Mesenchymal stem cell (in vitro differentiated cells and primary cell): ENCODE measurements around the gene CACUL1.

ENCODE experiments used
- DNase-seq: peaks from one replicate; pipeline ENCODE4 v3.0.0-alpha.2; 2013
- H2AFZ ChIP-seq: one replicate; pipeline ENCODE4 v1.6.1; 2013; ENCODE audit warnings: low read depth, mild to moderate bottlenecking, control low read depth, inconsistent platforms, low read length, moderate library complexity
- H2AK5ac ChIP-seq: 2 replicates; pipeline ENCODE4 v1.6.1; 2013; ENCODE audit warnings: low read length, moderate library complexity, mild to moderate bottlenecking, inconsistent platforms; ENCODE audit not compliant: severe bottlenecking
- H2BK120ac ChIP-seq: one replicate; pipeline ENCODE4 v1.6.1; 2013; ENCODE audit warnings: low read depth, mild to moderate bottlenecking, inconsistent platforms, low read length, moderate library complexity
- H2BK12ac ChIP-seq, 2 experiments: one replicate each; pipeline ENCODE4 v1.6.1; 2013; ENCODE audit warnings: inconsistent platforms in 2 of 2, low read length in 2 of 2, mild to moderate bottlenecking in 2 of 2, moderate library complexity in 2 of 2, control low read depth in 1 of 2
- H2BK15ac ChIP-seq: one replicate; pipeline ENCODE4 v1.6.1; 2013; ENCODE audit warnings: mild to moderate bottlenecking, low read depth, inconsistent platforms; ENCODE audit not compliant: poor library complexity, severe bottlenecking
- H2BK5ac ChIP-seq: 2 replicates; pipeline ENCODE4 v1.6.1; 2013; ENCODE audit warnings: low read depth, mild to moderate bottlenecking, low read length, control low read depth, inconsistent platforms; ENCODE audit not compliant: poor library complexity, severe bottlenecking
- H3K14ac ChIP-seq, 2 experiments: one replicate each; pipeline ENCODE4 v1.6.1; 2013; ENCODE audit warnings: inconsistent platforms in 2 of 2, low read length in 2 of 2, control low read depth in 1 of 2, mild to moderate bottlenecking in 1 of 2, moderate library complexity in 1 of 2
- H3K18ac ChIP-seq, 2 experiments: one replicate each; pipeline ENCODE4 v1.6.1; 2013; ENCODE audit warnings: inconsistent platforms in 2 of 2, low read length in 2 of 2, control low read depth in 1 of 2, low read depth in 1 of 2, mild to moderate bottlenecking in 1 of 2
- H3K23ac ChIP-seq, 2 experiments: one replicate each; pipeline ENCODE4 v1.6.1; 2013; ENCODE audit warnings: inconsistent platforms in 2 of 2, low read length in 2 of 2, mild to moderate bottlenecking in 2 of 2, moderate library complexity in 2 of 2, control low read depth in 1 of 2
- H3K27ac ChIP-seq: 2 replicates; pipeline ENCODE4 v1.5.1; 2013; ENCODE audit warnings: mild to moderate bottlenecking, moderate library complexity, low read length, control low read depth, inconsistent platforms; ENCODE audit not compliant: poor library complexity, severe bottlenecking
- H3K27me3 ChIP-seq, 2 experiments: 2 replicates each; pipeline versions ENCODE4 v1.6.1 to v1.7.0; 2013; ENCODE audit warnings: low read length in 2 of 2, mild to moderate bottlenecking in 2 of 2, moderate library complexity in 2 of 2, control low read depth in 1 of 2, inconsistent platforms in 1 of 2; ENCODE audit not compliant: control insufficient read depth in 1 of 2, insufficient read depth in 1 of 2
- H3K36me3 ChIP-seq, 2 experiments: 2 replicates each; pipeline versions ENCODE4 v1.6.1 to v1.7.0; 2013; ENCODE audit warnings: low read length in 2 of 2, control low read depth in 1 of 2, inconsistent platforms in 1 of 2, low read depth in 1 of 2, mild to moderate bottlenecking in 1 of 2; ENCODE audit not compliant: insufficient read depth in 2 of 2, control insufficient read depth in 1 of 2
- H3K4ac ChIP-seq, 2 experiments: one replicate each; pipeline ENCODE4 v1.6.1; 2013; ENCODE audit warnings: inconsistent platforms in 2 of 2, low read length in 2 of 2, mild to moderate bottlenecking in 2 of 2, moderate library complexity in 2 of 2, control low read depth in 1 of 2, low read depth in 1 of 2
- H3K4me1 ChIP-seq: 2 replicates; pipeline ENCODE4 v1.6.1; 2013; ENCODE audit warnings: low read depth, low read length, control low read depth; ENCODE audit not compliant: control insufficient read depth, insufficient read depth
- H3K4me2 ChIP-seq: 2 replicates; pipeline ENCODE4 v1.6.1; 2013; ENCODE audit warnings: low read length, mild to moderate bottlenecking, inconsistent platforms; ENCODE audit not compliant: poor library complexity, severe bottlenecking
- H3K4me3 ChIP-seq, 2 experiments: 2 replicates each; pipeline versions ENCODE4 v1.5.1 to v1.7.0; 2013; ENCODE audit warnings: low read length in 2 of 2, mild to moderate bottlenecking in 2 of 2, control low read depth in 1 of 2, low read depth in 1 of 2; ENCODE audit not compliant: insufficient read depth in 1 of 2
- H3K79me1 ChIP-seq: replicated peaks from 2 replicates; pipeline ENCODE4 v1.6.1; 2013; ENCODE audit warnings: mild to moderate bottlenecking, control low read depth, low read length, inconsistent platforms; ENCODE audit not compliant: poor library complexity, severe bottlenecking
- H3K9ac ChIP-seq: 2 replicates; pipeline ENCODE4 v1.7.0; 2013; ENCODE audit warnings: mild to moderate bottlenecking, low read length, moderate library complexity
- H3K9me3 ChIP-seq: 2 replicates; pipeline ENCODE4 v1.7.0; 2013; ENCODE audit warnings: mild to moderate bottlenecking, low read length; ENCODE audit not compliant: control insufficient read depth
- H4K8ac ChIP-seq: one replicate; pipeline ENCODE4 v1.6.1; 2013; ENCODE audit warnings: inconsistent platforms, mild to moderate bottlenecking, low read length, moderate library complexity
- H4K91ac ChIP-seq: one replicate; pipeline ENCODE4 v1.6.1; 2013; ENCODE audit warnings: mild to moderate bottlenecking, low read length, inconsistent platforms
- WGBS: methylation state at CpG from one replicate; pipeline ENCODE4 v1.1.7; 2013; ENCODE audit warnings: mixed read lengths; 5-methylcytosine and 5-hydroxymethylcytosine counted together

CACUL1 gene

GRCh38 chr10:118776033-118776432 is 21.3 kb upstream of the CACUL1 start:
- peaks cover 10 to 15% of the 10 kb centered on the region in 2 experiments for H3K27me3 ChIP-seq
- no peak overlapping the region for H2AK5ac ChIP-seq
- no peak overlapping the region for H3K4ac ChIP-seq
- H3K79me1 ChIP-seq, result no peaks in the 10 kb centered on the region
- H2BK12ac ChIP-seq, result no peak overlapping the region
- no peaks in the 10 kb centered on the region for H3K4me1 ChIP-seq
- H2BK15ac ChIP-seq, result no peak overlapping the region
- DNase-seq, result no peak
- H2AFZ ChIP-seq, result no peak overlapping the region
- no peak overlapping the region for H3K4me2 ChIP-seq
- WGBS, result 84% methylated on average over 3 of the region's 3 CpGs
- no peaks in the 10 kb centered on the region for H3K36me3 ChIP-seq
- peaks cover 5% of the 10 kb centered on the region for H3K9me3 ChIP-seq
- no peak overlapping the region for H2BK120ac ChIP-seq
- no peak overlapping the region for H3K18ac ChIP-seq
- H2BK5ac ChIP-seq, result no peak overlapping the region
- H3K23ac ChIP-seq, result no peak overlapping the region
- no peak overlapping the region for H3K27ac ChIP-seq
- H3K4me3 ChIP-seq, result no peak overlapping the region
- no peak overlapping the region for H3K14ac ChIP-seq
- no peak overlapping the region for H3K9ac ChIP-seq
- no peak overlapping the region for H4K91ac ChIP-seq
- no peak overlapping the region for H4K8ac ChIP-seq

- no peak overlapping the region for H2AFZ ChIP-seq
- no peak for DNase-seq
- no peak overlapping the region for H3K9ac ChIP-seq
- no peak overlapping the region for H2BK120ac ChIP-seq
- no peak overlapping the region for H2BK15ac ChIP-seq
- no peak overlapping the region for H3K4me2 ChIP-seq
- no peak overlapping the region for H2BK12ac ChIP-seq
- no peak overlapping the region for H2BK5ac ChIP-seq
- H3K4ac ChIP-seq, result no peak overlapping the region
- peaks cover 10 to 15% of the 10 kb centered on the region in 2 experiments for H3K27me3 ChIP-seq
- H4K91ac ChIP-seq, result no peak overlapping the region
- H4K8ac ChIP-seq, result no peak overlapping the region
- H3K4me1 ChIP-seq, result no peaks in the 10 kb centered on the region
- no peak overlapping the region for H3K18ac ChIP-seq
- no peak overlapping the region for H3K14ac ChIP-seq
- 91% methylated on average over 3 of the region's 7 CpGs for WGBS
- no peak overlapping the region for H3K27ac ChIP-seq
- H3K9me3 ChIP-seq, result peaks cover 5% of the 10 kb centered on the region
- no peaks in the 10 kb centered on the region for H3K36me3 ChIP-seq
- H3K4me3 ChIP-seq, result no peak overlapping the region
- H3K23ac ChIP-seq, result no peak overlapping the region
- H2AK5ac ChIP-seq, result no peak overlapping the region
- H3K79me1 ChIP-seq, result no peaks in the 10 kb centered on the region
Measured at GRCh38 chr10:118775478-118775877, 20.7 kb upstream of the CACUL1 start.

GRCh38 chr10:118773041-118773440 is 18.3 kb upstream of the CACUL1 start:
- no peak overlapping the region for H3K23ac ChIP-seq
- no peak overlapping the region for H2AK5ac ChIP-seq
- 82% methylated on average over 3 of the region's 4 CpGs for WGBS
- no peak overlapping the region for H4K8ac ChIP-seq
- no peak overlapping the region for H4K91ac ChIP-seq
- no peak overlapping the region for H3K4me3 ChIP-seq
- H2BK5ac ChIP-seq, result no peak overlapping the region
- H2BK12ac ChIP-seq, result no peak overlapping the region
- H2BK120ac ChIP-seq, result no peak overlapping the region
- DNase-seq, result no peak
- no peak overlapping the region for H3K14ac ChIP-seq
- H3K27ac ChIP-seq, result no peak overlapping the region
- no peak overlapping the region for H2AFZ ChIP-seq
- H3K36me3 ChIP-seq, result no peaks in the 10 kb centered on the region
- H3K4me1 ChIP-seq, result no peaks in the 10 kb centered on the region
- no peak overlapping the region for H3K18ac ChIP-seq
- no peak overlapping the region for H3K9ac ChIP-seq
- H2BK15ac ChIP-seq, result no peak overlapping the region
- H3K4me2 ChIP-seq, result no peak overlapping the region
- no peak overlapping the region for H3K4ac ChIP-seq
- no peaks in the 10 kb centered on the region for H3K79me1 ChIP-seq
- peaks cover 0 to 8% of the 10 kb centered on the region in 2 experiments for H3K27me3 ChIP-seq
- peaks cover 5% of the 10 kb centered on the region for H3K9me3 ChIP-seq

GRCh38 chr10:118771976-118772375 is 17.2 kb upstream of the CACUL1 start:
- Histone ChIP-seq H3K4me2 (no peak overlapping the region), H2BK120ac (no peak overlapping the region), H2BK15ac (no peak overlapping the region), H4K8ac (no peak overlapping the region), H3K18ac (no peak overlapping the region), H4K91ac (no peak overlapping the region), H3K14ac (no peak overlapping the region), H3K9me3 (peaks cover 5% of the 10 kb centered on the region), H3K4me3 (no peak overlapping the region), H2BK5ac (no peak overlapping the region), H2AFZ (no peak overlapping the region), H3K27me3 (peaks cover 0 to 8% of the 10 kb centered on the region in 2 experiments), H3K79me1 (no peaks in the 10 kb centered on the region), H3K27ac (no peak overlapping the region), H2AK5ac (no peak overlapping the region), H2BK12ac (no peak overlapping the region), H3K4ac (no peak overlapping the region), H3K23ac (no peak overlapping the region), H3K36me3 (no peaks in the 10 kb centered on the region), H3K9ac (no peak overlapping the region), H3K4me1 (no peaks in the 10 kb centered on the region)
- no peak for DNase-seq
- 85% methylated on average over 1 of the region's 3 CpGs for WGBS
